DOHH2 (cell line): ENCODE data around the gene LGALS3BP.

Source experiments
- EZH2phosphoT487 ChIP-seq: fragments of 200-600 bp; sonication (generic); IDR thresholded peaks from 2 replicates; pipeline ENCODE4 v1.6.1; 2017; ENCODE audit warnings: borderline replicate concordance, mild to moderate bottlenecking, antibody characterized with exemption, low read length, moderate library complexity, mixed read lengths
- TF ChIP-seq, protein P1 (sequence below): fragments of 200-600 bp; sonication (generic); IDR thresholded peaks from one replicate; pipeline ENCODE4 v1.5.1; 2014; ENCODE audit warnings: antibody characterized with exemption, mild to moderate bottlenecking, low read depth, low read length; ENCODE audit not compliant: poor library complexity, severe bottlenecking

DNA sequence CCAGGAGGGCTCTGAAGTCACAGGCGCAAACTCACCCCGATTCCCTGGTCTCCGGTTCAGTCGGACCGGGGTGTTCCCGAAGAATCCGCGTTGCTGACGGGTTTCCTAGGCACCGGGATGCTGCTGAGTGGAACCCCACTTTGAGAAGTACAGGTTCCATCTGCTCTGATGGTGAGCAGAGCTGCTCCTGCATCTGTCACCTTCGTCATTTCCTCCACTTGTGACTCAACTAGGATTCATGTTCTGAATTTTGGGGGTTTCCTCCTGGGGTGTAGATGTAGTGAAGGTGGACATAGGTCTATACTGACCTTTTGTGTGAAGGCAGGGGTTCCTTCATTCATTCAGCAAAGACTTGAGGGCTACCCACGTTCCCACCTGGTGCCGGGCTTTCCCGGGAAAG, 25.0 kb downstream of the LGALS3BP start:
- TF ChIP-seq, protein P1, sequence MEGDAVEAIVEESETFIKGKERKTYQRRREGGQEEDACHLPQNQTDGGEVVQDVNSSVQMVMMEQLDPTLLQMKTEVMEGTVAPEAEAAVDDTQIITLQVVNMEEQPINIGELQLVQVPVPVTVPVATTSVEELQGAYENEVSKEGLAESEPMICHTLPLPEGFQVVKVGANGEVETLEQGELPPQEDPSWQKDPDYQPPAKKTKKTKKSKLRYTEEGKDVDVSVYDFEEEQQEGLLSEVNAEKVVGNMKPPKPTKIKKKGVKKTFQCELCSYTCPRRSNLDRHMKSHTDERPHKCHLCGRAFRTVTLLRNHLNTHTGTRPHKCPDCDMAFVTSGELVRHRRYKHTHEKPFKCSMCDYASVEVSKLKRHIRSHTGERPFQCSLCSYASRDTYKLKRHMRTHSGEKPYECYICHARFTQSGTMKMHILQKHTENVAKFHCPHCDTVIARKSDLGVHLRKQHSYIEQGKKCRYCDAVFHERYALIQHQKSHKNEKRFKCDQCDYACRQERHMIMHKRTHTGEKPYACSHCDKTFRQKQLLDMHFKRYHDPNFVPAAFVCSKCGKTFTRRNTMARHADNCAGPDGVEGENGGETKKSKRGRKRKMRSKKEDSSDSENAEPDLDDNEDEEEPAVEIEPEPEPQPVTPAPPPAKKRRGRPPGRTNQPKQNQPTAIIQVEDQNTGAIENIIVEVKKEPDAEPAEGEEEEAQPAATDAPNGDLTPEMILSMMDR, result no peak
- no peak for TF ChIP-seq EZH2phosphoT487
